ENCODE results near the gene IL17RB.

The IL17RB gene

GRCh38 chr3:53865732-53866499 is 19.5 kb downstream of the IL17RB start:
- DNase-seq = no peak

DNA sequence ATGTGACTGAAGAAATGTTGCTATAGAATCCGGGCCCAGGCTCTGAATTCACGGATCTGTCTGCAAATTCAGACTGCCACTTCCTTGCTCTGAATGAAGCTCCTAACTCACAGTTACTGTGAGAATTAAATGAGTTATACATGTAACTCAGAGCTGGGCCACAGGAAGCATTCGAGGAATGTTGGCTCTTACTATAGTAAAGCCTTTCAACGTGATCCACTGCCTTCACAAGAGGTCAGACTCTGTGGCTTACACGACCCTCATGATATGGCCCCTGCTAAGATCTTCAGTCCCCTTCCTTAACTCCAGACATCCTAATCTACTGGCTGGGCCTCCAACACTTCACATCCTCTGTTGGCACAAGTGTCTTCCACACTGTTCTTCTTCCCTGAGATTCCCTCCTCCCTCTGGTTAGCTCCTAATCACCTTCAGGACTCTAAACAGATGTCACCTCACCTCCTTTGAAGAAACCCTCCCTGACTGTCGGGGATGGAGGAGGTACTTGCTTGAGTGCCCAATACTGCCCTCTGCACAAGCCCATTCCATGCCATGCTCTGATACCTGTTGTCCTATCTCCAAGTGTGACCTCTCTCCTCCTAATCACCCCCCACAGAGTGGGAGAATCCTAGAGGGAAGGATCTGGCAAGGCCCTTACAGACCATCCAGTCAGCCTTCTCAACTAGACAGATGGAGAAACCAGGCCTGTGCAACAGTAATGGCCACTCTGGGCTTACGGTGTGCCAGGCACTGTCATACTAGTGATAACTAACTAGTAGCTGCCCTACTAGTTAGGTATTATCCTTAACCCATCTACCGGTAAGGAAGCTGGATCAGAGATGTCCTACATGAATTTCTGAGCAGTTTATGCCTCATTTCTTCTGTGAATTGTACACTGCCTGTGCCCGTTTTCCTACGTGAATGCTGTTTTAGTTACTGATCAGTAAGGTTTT is 34.3 kb downstream of the IL17RB start:
- no peak for DNase-seq

GRCh38 chr3:53881691-53882593 is 35.6 kb downstream of the IL17RB start, which contains the start of gene ACTR8:
Gene ACTR8 (minus strand): TSS chr3:53882152. CDS start chr3:53882101, 51 bp downstream.
- DNase-seq = peak; percentile 38

DNA sequence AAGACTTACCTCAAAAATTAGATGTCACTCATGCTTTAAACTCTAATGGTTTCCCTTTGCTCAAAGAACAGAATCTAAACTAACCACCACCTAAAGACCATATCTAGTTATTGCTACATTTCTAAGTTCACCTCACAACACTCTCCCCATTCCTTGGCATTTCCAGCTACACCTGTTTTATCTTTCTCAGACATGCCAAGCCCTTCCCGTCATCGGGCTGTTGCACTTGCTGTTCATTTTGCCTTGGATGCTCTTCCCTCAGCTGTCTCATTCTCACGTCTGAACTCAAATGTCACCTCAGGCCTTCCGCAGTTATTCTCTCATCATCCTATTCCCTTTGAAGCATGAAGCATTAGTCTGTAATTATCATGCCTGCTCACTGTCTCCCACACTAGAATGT is 36.6 kb downstream of the IL17RB start:
- DNase-seq = no peak

DNA sequence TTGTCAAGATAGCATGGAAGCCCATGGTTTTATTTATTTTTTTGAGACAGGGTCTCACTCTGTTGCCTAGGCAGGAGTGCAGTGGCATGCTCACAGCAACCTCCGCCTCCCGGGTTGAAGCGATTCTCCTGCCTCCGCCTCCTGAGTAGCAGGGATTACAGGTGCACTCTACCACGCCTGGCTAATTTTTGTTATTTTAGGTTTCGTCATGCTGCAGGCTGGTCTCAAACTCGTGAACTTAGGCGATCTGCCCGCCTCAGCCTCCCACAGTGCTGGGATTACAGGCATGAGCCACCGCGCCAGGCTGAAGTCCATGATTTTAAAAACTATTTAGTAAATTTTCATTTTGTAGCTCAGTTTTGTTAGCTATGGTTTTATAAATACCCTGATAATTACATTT is 38.3 kb downstream of the IL17RB start:
- no peak for DNase-seq

DNA sequence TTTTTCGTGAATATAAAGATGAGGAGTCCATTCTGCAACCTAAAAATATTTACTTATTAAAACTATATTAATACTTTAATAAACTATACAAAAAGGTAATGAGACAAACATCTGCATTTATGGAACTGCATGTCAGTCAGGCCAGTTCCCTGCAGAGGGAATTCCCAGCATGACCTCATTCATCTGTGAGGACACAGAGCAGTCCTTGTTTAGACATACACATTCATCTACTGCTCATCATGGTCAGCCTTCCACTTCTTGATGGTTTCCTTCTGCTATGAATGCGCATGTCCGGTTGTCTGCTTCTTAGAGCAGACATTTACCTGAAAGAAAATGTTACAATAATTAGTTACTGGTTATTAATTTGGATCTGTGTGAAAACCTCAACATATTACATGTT is 38.9 kb downstream of the IL17RB start:
- no peak for DNase-seq

DNA sequence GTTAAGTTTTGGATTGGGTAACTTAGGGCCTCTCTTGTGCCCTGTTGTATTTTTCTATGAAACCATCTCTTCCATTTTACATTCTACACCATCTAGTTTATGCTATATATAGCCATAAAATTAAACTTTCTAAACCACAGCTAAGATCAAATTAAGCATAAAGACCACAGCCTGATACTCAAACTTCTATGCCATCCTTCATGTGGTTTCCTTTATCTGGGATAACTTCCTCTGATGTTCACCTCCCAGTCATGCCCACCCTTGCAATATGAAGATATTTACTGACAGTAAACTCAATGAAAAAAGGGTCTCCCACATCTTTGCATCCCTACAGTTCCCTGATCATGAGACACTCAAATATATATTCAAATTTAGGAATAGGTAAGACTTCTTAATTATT is 41.1 kb downstream of the IL17RB start:
- DNase-seq = no peak

- DNase-seq = no peak
Observed at GRCh38 chr3:53888232-53888631, 41.9 kb downstream of the IL17RB start.

DNA sequence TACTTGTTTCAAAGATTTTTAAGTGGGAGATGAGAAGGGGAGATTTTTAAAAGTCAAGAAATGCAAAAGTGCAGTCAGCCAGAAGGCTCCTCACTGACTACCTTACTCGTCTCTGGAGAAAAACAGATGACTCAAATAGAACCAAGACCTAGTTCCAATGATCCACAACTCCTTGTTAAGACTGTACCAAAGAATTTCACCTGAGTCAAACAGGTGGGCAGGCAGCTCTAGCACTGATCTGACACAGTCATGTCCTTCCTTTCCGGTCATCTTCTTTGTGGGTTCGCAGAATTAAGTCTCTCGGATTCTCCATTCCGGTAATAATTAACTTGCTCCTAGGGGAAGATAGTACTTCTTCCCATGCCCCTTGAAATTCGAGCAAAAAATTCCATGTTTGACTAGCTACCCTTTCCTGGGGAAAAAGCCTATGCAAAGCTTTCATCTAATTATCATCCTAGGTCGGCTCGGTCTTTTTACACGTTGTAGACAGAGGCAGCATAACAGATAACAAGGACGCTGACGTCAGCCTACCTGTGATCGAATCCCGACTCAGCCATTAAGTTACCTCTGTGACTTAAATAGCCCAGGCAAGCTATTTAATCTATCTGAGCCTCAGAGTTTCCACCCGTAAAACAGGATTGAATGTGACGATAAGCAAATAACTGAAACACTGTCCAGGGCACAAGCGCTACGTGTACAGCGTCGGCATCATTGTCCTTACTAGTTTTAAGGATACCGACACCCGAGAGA is 44.5 kb downstream of the IL17RB start:
- DNase-seq = no peak

GRCh38 chr3:53891497-53892285 is 45.3 kb downstream of the IL17RB start, which contains the start of gene SELENOK:
Gene SELENOK (minus strand): TSS chr3:53891859.
- peak; percentile 80 for DNase-seq

DNA sequence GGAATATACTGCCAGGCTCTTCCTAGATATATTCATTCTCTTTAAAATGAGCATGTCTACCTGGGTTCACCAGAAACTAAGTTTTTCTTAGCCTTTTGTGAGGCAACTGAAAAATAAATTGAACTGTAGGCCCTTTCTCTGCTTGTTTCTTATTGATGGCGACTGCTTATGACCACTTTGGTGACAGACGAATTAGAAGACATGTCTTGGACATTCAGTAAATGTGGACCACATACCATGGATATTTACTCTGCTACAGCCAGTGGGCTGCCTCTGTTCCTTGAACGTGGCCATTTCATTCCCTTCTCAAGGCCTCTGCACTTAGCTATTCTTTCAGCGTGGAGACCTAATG is 45.9 kb downstream of the IL17RB start:
- no peak for DNase-seq

DNA sequence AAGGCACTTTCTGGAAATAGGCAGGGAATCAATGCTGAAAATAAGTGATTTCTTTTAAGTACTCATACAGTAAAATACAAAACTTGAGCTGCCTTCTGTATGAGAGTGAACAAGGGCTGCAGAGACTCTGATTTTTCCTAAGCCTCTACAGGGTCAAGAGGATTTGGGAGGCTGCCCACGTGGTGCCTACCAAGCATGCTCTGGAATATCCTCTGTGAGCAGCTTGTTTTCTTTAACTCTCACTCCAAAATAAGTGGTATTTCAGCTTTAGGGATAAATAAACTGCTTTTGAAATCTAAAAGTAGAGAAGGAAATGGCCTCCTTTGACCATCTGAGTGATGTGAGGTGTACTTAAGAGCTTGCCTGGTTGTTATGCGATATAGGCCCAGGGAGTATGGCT is 53.4 kb downstream of the IL17RB start:
- DNase-seq = no peak

DNA sequence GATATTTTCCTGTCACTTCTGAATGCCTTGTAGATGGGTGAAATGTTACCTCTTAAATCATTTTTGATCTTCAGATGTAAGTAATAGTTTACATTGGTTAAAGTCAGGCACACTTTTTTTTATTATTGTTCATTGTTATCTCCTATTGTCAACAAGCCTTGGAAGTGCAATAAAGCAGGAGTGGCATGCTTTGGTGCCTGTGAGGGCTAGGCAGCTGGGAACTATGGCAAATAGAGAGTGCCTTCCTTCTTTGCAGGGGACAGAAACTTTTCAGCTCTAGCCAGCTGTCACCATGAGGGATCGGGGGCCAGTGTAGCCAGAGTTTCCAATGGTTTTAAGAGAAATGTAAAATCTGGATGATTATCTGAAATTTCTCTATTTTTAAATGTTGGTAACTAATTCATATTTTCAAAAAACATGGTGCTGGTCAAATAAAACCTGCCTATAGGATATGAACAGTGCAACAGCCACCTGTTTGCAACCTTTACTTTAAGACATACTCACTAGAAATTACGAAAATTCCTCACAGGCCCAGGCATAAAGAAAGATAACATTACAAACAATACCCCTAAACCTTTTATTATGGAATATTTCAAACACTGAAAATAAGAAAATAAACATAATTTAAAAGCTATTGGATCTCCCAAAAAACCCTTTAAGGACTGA is 54.4 kb downstream of the IL17RB start:
- no peak for DNase-seq

DNA sequence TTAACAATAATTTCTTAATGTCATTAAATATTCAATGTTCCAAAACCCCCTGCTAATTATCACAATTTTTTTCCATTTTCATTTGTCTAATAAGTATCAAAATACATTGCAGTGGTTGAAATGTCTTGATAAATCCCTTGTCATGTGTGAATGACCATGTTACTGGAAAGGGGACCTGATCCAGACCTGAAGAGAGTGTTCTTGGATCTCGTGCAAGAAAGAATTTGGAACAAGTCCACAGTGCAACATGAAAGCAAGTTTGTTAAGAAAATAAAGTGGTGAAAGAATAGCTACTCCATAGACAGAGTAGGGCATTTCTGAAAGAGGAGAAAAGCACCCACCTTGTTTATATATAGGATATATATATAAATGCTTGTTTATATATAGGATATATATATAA is 55.7 kb downstream of the IL17RB start:
- no peak for DNase-seq

DNA sequence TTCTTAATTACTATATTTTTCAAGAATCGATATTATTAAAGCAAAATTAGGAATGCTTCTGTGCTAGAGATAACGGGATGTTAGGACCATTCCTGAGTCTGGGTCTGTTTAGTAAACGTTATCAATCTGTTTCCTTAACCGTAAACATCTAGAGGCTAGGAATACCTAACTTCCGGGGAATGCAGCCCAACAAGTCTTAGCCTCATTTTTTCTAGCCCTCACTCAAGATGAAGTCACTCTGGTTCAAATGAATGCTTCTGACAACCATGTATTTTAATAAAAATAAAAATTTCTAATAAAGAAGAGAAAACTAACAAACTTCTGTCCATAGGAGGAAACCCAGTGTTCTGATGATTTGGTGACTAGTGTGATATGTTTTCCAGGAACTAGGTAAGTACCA is 56.3 kb downstream of the IL17RB start:
- no peak for DNase-seq

DNA sequence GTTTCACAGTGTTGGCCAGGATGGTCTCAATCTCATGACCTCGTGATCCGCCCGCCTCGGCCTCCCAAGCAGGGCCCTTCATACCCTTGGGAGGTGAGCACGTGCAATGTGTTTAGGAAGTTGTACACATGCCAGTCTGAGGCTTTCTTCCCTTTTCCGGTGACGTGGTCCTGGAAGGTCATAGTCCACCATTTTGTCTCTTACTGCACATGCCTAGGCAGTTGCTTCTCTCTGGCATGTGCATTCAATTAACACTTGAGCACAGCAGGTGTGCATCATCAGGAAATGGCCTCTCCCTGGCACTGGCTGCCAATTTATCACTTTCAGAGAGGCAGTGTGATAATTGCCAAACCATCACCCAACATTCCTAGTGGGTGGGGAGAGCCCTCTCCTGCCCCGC is 67.0 kb downstream of the IL17RB start:
- no peak for DNase-seq

Data from NCI-H2029 treated with DMSO at 0.1 percent for 48 hours (cell line).